GM23338 (cell line): ENCODE results near the gene SRSF8. TPM values are rescaled to one million over a fixed set of nuclear protein-coding genes. Genes with fewer than 3 reads are reported as not detected.

Experiments used
- ATAC-seq: fragments of 200-7000 bp; cut with Tn5 transposase; 3 replicates; pipeline ENCODE4 v1.9.1; 2020
- DNase-seq: peaks from one replicate; pipeline ENCODE4 v3.0.0-alpha.2; 2015; ENCODE audit warnings: low spot score
- H2AFZ ChIP-seq: fragments of 200-600 bp; sonication (generic); 2 replicates; pipeline ENCODE4 v1.8.0; 2016; ENCODE audit warnings: antibody characterized with exemption, mild to moderate bottlenecking, moderate library complexity
- H3F3A ChIP-seq: fragments of 200-600 bp; sonication (generic); replicated peaks from 2 replicates; pipeline ENCODE4 v1.8.0; 2017; ENCODE audit warnings: antibody characterized with exemption, mixed run types, low read depth
- H3K27ac ChIP-seq: fragments of 200-600 bp; sonication (generic); 2 replicates; pipeline ENCODE4 v1.6.1; 2016; ENCODE audit warnings: low read depth
- H3K27me3 ChIP-seq: fragments of 200-600 bp; sonication (generic); 2 replicates; pipeline ENCODE4 v1.8.0; 2016; ENCODE audit warnings: mild to moderate bottlenecking, mixed run types, moderate library complexity; ENCODE audit not compliant: insufficient read depth
- H3K36me3 ChIP-seq: fragments of 200-600 bp; sonication (generic); 2 replicates; pipeline ENCODE4 v1.8.0; 2016; ENCODE audit warnings: mild to moderate bottlenecking; ENCODE audit not compliant: insufficient read depth
- H3K4me1 ChIP-seq: fragments of 200-600 bp; sonication (generic); 2 replicates; pipeline ENCODE4 v1.8.0; 2016; ENCODE audit warnings: mild to moderate bottlenecking, moderate library complexity; ENCODE audit not compliant: insufficient read depth
- H3K4me2 ChIP-seq: fragments of 200-600 bp; sonication (generic); 2 replicates; pipeline ENCODE4 v1.7.1; 2017; ENCODE audit warnings: mixed run types
- H3K4me3 ChIP-seq: fragments of 200-600 bp; sonication (generic); 2 replicates; pipeline ENCODE4 v1.6.1; 2016; ENCODE audit warnings: mixed run types
- H3K79me2 ChIP-seq: fragments of 200-600 bp; sonication (generic); replicated peaks from 2 replicates; pipeline ENCODE4 v1.8.0; 2017; ENCODE audit warnings: mild to moderate bottlenecking; ENCODE audit not compliant: insufficient read depth
- H3K9me2 ChIP-seq: fragments of 200-600 bp; sonication (generic); 2 replicates; pipeline ENCODE4 v1.8.0; 2017; ENCODE audit not compliant: insufficient read depth
- H4K20me1 ChIP-seq: fragments of 200-600 bp; sonication (generic); replicated peaks from 2 replicates; pipeline ENCODE4 v1.8.0; 2017; ENCODE audit warnings: mild to moderate bottlenecking; ENCODE audit not compliant: insufficient read depth
- H3K27ac Mint-ChIP-seq: 2 replicates; pipeline ENCODE4 v1.8.0; 2020; ENCODE audit warnings: inconsistent platforms, mild to moderate bottlenecking, moderate library complexity, mixed read lengths
- H3K27me3 Mint-ChIP-seq: 3 replicates; pipeline ENCODE4 v1.8.0; 2022; ENCODE audit warnings: low read depth, mild to moderate bottlenecking, moderate library complexity, mixed read lengths, inconsistent platforms; ENCODE audit not compliant: insufficient read depth, poor library complexity
- H3K36me3 Mint-ChIP-seq: 3 replicates; pipeline ENCODE4 v1.8.0; 2021; ENCODE audit warnings: low read depth, mild to moderate bottlenecking, inconsistent platforms, moderate library complexity, mixed read lengths
- H3K4me1 Mint-ChIP-seq: 3 replicates; pipeline ENCODE4 v1.8.0; 2020; ENCODE audit warnings: mild to moderate bottlenecking, inconsistent platforms, mixed read lengths
- H3K4me3 Mint-ChIP-seq: 3 replicates; pipeline ENCODE4 v1.8.0; 2021; ENCODE audit warnings: moderate library complexity, mild to moderate bottlenecking, inconsistent platforms, mixed read lengths
- H3K9me3 Mint-ChIP-seq: 3 replicates; pipeline ENCODE4 v1.8.0; 2020; ENCODE audit warnings: moderate library complexity, mild to moderate bottlenecking, inconsistent platforms, mixed read lengths
- CREB1 ChIP-seq: fragments of 250-450 bp; sonication (Bioruptor Pico); IDR thresholded peaks from 2 replicates; pipeline ENCODE4 v1.5.0; 2020; ENCODE audit warnings: low read depth, mild to moderate bottlenecking, moderate library complexity
- EZH2 ChIP-seq: fragments of 200-600 bp; sonication (generic); IDR thresholded peaks from one replicate; pipeline ENCODE4 v1.8.0; 2017; ENCODE audit warnings: antibody characterized with exemption, mild to moderate bottlenecking, low read depth; ENCODE audit not compliant: unreplicated experiment
- EZH2phosphoT487 ChIP-seq: fragments of 200-600 bp; sonication (generic); IDR thresholded peaks from one replicate; pipeline ENCODE4 v1.8.1; 2018; ENCODE audit warnings: antibody characterized with exemption; ENCODE audit not compliant: unreplicated experiment
- JUNB ChIP-seq: IDR thresholded peaks from one replicate; pipeline ENCODE4 v1.6.1; 2016; ENCODE audit warnings: antibody characterized with exemption; ENCODE audit not compliant: unreplicated experiment
- NANOG ChIP-seq: IDR thresholded peaks from 2 replicates; pipeline ENCODE4 v1.6.1; 2016; ENCODE audit warnings: antibody characterized with exemption, borderline replicate concordance
- POLR2AphosphoS5 ChIP-seq: IDR thresholded peaks from 2 replicates; pipeline ENCODE4 v1.6.1; 2016; ENCODE audit warnings: antibody characterized with exemption, low read depth
- REST ChIP-seq: IDR thresholded peaks from one replicate; pipeline ENCODE4 v1.6.1; 2018; ENCODE audit warnings: antibody characterized with exemption; ENCODE audit not compliant: unreplicated experiment
- STAT1 ChIP-seq: IDR thresholded peaks from one replicate; pipeline ENCODE4 v1.6.1; 2016; ENCODE audit warnings: antibody characterized with exemption; ENCODE audit not compliant: unreplicated experiment
- ZNF114 ChIP-seq: fragments of 250-450 bp; sonication (Bioruptor Pico); IDR thresholded peaks from 2 replicates; pipeline ENCODE4 v1.5.0; 2020; ENCODE audit warnings: mild to moderate bottlenecking, moderate library complexity
- ZNF331 ChIP-seq: fragments of 250-450 bp; sonication (Bioruptor Pico); IDR thresholded peaks from 2 replicates; pipeline ENCODE4 v1.5.0; 2020; ENCODE audit warnings: low read depth, mild to moderate bottlenecking, moderate library complexity
- polyA plus RNA-seq: library from polyadenylated mRNA; unstranded; fragments of >200 nt; fragmentation: Nextera tagmentation; extraction: Ambion mirVana; gene quantifications from 2 replicates; pipeline ENCODE4 v1.2.1, GENCODE V29; 2016
- total RNA-seq: library from RNA; depleted of rRNA; stranded (reverse); fragments of >200 nt; shearing (Covaris generic); gene quantifications from 2 replicates; pipeline ENCODE4 v1.2.3, GENCODE V29; 2014
- TF ChIP-seq, protein P1 (sequence below): fragments of 250-450 bp; sonication (Bioruptor Pico); IDR thresholded peaks from 2 replicates; pipeline ENCODE4 v1.5.0; 2020; ENCODE audit warnings: mild to moderate bottlenecking, moderate library complexity
- TF ChIP-seq, protein P2 (sequence below): IDR thresholded peaks from 2 replicates; pipeline ENCODE4 v1.6.1; 2016; ENCODE audit warnings: antibody characterized with exemption
- TF ChIP-seq, protein P3 (sequence below), 2 experiments: fragments of 200-600 bp in 1 of 2; sonication (generic) in 1 of 2; conservative IDR thresholded peaks; 2 replicates each; pipeline versions ENCODE4 v1.5.1 to v1.6.1; 2016 to 2017; ENCODE audit warnings: antibody characterized with exemption in 2 of 2, low read depth in 2 of 2, mild to moderate bottlenecking in 2 of 2, moderate library complexity in 1 of 2

Gene SRSF8
- total and polyA plus RNA-seq, 2 experiments from 2014 or later: 12.6 to 19.9 TPM

DNA sequence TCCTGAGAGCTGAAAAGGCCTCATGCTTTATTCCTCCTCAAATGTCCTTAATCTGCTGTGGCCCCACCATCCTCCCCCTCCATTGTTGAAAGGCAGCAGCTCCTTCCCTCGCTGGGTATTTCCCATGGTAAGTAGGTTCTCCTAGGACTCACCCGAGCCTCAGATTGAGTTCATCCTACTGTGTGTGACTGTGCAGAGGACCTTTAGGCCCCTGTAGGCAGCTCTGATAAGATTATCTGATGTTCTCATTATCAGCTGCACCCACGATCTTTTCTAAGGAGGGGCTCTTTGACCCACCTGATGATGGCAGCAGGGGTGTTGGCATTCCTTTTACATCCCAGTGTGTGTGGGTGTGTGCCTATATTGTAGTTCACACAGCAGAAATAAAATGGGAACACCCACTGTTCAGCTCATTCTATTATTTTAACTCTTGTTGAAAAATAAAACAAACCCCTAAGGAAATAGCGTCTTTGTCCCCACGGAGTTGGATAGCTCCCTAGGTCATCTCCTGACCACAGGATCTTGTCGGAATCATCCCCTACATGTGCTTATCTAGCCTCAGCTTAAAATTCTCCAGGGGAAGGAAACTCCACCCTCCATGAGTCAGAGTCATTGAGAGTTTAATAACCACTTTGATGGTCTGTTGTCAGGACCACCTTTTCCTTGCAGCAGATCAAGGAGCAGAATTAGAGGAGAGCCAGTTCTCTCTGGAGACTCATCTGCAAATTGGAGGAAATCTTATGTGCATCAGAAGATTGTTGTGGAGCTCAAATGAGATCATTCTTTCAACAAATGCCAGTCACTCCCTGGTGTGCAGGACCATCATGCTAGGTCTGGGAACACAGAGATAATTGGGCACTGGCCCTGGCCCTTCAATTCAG, 42.2 kb downstream of the SRSF8 start:
- H3F3A ChIP-seq: no peaks in the 10 kb centered on the region
- H3K27me3 ChIP-seq: no peaks in the 10 kb centered on the region
- H3K36me3 ChIP-seq: no peaks in the 10 kb centered on the region
- Mint-ChIP-seq H3K9me3 (peaks cover 5% of the 10 kb centered on the region; the same call in 2 of the 3 replicates), H3K27ac (no peak overlapping the region), H3K27me3 (peaks cover 9% of the 10 kb centered on the region), H3K4me1 (peaks cover 19% of the 10 kb centered on the region; the same call in 2 of the 3 replicates), H3K36me3 (no peaks in the 10 kb centered on the region), H3K4me3 (no peak overlapping the region)
- no peaks in the 10 kb centered on the region; the same call in 1 of the 2 replicates for H3K4me1 ChIP-seq
- no peak for TF ChIP-seq NANOG
- TF ChIP-seq, protein P1, sequence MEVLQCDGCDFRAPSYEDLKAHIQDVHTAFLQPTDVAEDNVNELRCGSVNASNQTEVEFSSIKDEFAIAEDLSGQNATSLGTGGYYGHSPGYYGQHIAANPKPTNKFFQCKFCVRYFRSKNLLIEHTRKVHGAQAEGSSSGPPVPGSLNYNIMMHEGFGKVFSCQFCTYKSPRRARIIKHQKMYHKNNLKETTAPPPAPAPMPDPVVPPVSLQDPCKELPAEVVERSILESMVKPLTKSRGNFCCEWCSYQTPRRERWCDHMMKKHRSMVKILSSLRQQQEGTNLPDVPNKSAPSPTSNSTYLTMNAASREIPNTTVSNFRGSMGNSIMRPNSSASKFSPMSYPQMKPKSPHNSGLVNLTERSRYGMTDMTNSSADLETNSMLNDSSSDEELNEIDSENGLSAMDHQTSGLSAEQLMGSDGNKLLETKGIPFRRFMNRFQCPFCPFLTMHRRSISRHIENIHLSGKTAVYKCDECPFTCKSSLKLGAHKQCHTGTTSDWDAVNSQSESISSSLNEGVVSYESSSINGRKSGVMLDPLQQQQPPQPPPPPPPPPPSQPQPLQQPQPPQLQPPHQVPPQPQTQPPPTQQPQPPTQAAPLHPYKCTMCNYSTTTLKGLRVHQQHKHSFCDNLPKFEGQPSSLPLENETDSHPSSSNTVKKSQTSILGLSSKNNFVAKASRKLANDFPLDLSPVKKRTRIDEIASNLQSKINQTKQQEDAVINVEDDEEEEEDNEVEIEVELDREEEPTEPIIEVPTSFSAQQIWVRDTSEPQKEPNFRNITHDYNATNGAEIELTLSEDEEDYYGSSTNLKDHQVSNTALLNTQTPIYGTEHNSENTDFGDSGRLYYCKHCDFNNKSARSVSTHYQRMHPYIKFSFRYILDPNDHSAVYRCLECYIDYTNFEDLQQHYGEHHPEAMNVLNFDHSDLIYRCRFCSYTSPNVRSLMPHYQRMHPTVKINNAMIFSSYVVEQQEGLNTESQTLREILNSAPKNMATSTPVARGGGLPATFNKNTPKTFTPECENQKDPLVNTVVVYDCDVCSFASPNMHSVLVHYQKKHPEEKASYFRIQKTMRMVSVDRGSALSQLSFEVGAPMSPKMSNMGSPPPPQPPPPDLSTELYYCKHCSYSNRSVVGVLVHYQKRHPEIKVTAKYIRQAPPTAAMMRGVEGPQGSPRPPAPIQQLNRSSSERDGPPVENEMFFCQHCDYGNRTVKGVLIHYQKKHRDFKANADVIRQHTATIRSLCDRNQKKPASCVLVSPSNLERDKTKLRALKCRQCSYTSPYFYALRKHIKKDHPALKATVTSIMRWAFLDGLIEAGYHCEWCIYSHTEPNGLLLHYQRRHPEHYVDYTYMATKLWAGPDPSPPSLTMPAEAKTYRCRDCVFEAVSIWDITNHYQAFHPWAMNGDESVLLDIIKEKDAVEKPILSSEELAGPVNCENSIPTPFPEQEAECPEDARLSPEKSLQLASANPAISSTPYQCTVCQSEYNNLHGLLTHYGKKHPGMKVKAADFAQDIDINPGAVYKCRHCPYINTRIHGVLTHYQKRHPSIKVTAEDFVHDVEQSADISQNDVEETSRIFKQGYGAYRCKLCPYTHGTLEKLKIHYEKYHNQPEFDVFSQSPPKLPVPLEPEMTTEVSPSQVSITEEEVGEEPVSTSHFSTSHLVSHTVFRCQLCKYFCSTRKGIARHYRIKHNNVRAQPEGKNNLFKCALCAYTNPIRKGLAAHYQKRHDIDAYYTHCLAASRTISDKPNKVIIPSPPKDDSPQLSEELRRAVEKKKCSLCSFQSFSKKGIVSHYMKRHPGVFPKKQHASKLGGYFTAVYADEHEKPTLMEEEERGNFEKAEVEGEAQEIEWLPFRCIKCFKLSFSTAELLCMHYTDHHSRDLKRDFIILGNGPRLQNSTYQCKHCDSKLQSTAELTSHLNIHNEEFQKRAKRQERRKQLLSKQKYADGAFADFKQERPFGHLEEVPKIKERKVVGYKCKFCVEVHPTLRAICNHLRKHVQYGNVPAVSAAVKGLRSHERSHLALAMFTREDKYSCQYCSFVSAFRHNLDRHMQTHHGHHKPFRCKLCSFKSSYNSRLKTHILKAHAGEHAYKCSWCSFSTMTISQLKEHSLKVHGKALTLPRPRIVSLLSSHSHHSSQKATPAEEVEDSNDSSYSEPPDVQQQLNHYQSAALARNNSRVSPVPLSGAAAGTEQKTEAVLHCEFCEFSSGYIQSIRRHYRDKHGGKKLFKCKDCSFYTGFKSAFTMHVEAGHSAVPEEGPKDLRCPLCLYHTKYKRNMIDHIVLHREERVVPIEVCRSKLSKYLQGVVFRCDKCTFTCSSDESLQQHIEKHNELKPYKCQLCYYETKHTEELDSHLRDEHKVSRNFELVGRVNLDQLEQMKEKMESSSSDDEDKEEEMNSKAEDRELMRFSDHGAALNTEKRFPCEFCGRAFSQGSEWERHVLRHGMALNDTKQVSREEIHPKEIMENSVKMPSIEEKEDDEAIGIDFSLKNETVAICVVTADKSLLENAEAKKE (CRISPR knock-in tag): no peak
- TF ChIP-seq STAT1: no peak
- TF ChIP-seq, protein P2, sequence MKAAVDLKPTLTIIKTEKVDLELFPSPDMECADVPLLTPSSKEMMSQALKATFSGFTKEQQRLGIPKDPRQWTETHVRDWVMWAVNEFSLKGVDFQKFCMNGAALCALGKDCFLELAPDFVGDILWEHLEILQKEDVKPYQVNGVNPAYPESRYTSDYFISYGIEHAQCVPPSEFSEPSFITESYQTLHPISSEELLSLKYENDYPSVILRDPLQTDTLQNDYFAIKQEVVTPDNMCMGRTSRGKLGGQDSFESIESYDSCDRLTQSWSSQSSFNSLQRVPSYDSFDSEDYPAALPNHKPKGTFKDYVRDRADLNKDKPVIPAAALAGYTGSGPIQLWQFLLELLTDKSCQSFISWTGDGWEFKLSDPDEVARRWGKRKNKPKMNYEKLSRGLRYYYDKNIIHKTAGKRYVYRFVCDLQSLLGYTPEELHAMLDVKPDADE: no peak
- TF ChIP-seq POLR2AphosphoS5: no peak
- no peak for TF ChIP-seq CREB1 (CRISPR knock-in tag)
- TF ChIP-seq, protein P3, sequence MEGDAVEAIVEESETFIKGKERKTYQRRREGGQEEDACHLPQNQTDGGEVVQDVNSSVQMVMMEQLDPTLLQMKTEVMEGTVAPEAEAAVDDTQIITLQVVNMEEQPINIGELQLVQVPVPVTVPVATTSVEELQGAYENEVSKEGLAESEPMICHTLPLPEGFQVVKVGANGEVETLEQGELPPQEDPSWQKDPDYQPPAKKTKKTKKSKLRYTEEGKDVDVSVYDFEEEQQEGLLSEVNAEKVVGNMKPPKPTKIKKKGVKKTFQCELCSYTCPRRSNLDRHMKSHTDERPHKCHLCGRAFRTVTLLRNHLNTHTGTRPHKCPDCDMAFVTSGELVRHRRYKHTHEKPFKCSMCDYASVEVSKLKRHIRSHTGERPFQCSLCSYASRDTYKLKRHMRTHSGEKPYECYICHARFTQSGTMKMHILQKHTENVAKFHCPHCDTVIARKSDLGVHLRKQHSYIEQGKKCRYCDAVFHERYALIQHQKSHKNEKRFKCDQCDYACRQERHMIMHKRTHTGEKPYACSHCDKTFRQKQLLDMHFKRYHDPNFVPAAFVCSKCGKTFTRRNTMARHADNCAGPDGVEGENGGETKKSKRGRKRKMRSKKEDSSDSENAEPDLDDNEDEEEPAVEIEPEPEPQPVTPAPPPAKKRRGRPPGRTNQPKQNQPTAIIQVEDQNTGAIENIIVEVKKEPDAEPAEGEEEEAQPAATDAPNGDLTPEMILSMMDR (conservative IDR thresholded peaks at IDR 0.05; ENCODE audit: low read depth in 2 of 2): no peak
- no peak for TF ChIP-seq JUNB
- TF ChIP-seq ZNF114: no peak
- TF ChIP-seq REST: no peak
- no peak for TF ChIP-seq EZH2
- no peak for TF ChIP-seq ZNF331 (CRISPR knock-in tag)
- TF ChIP-seq EZH2phosphoT487: no peak
- no peak for DNase-seq
- H2AFZ ChIP-seq: no peak overlapping the region
- no peaks in the 10 kb centered on the region for H3K79me2 ChIP-seq
- no peak overlapping the region for H3K4me3 ChIP-seq
- H3K9me2 ChIP-seq: no peaks in the 10 kb centered on the region
- no peak overlapping the region for H3K27ac ChIP-seq
- no peaks in the 10 kb centered on the region for H4K20me1 ChIP-seq
- no peak overlapping the region for H3K4me2 ChIP-seq
- no peak for ATAC-seq
